H7 (cell line): ENCODE results near the gene TMSB15A. TPM values are rescaled to one million over a fixed set of nuclear protein-coding genes. Genes with fewer than 3 reads are reported as not detected.

Experiments used
- total RNA-seq: library from RNA; depleted of rRNA; stranded (reverse); fragments of >200 nt; shearing (Covaris generic); gene quantifications from 2 replicates; pipeline ENCODE4 v1.2.3, GENCODE V29; 2014; rRNA removed

Gene TMSB15A
- total RNA-seq, 1 experiment from 2014 or later = 34.8 TPM

Other genes with a start within 250 kb of the TMSB15A start
- gene NXF2B, start 76.7 kb downstream of the TMSB15A start, total RNA-seq = 0.11 and 0.45 TPM in 2 replicates
- 0.07 and 0.35 TPM in 2 replicates for gene TCP11X2, start 44.9 kb downstream of the TMSB15A start, total RNA-seq
- gene ARMCX5, start 82.8 kb upstream of the TMSB15A start, total RNA-seq = 17.5 and 24.5 TPM in 2 replicates
- 1.3 and 2.1 TPM in 2 replicates for gene GPRASP1, start 134.7 kb upstream of the TMSB15A start, total RNA-seq
- gene GPRASP2, start 195.7 kb upstream of the TMSB15A start, total RNA-seq = 16.8 and 20.8 TPM in 2 replicates
- 5.3 and 8.2 TPM in 2 replicates for gene GPRASP3, start 204.0 kb upstream of the TMSB15A start, total RNA-seq